ENCODE measurements around the gene GABPB1. TPM values are rescaled to one million over a fixed set of nuclear protein-coding genes. Genes with fewer than 3 reads are reported as not detected.

The GABPB1 gene
- total RNA-seq, 4 donors from 2014 or later: 16.9 to 20.2 (median 17.8) TPM

DNA sequence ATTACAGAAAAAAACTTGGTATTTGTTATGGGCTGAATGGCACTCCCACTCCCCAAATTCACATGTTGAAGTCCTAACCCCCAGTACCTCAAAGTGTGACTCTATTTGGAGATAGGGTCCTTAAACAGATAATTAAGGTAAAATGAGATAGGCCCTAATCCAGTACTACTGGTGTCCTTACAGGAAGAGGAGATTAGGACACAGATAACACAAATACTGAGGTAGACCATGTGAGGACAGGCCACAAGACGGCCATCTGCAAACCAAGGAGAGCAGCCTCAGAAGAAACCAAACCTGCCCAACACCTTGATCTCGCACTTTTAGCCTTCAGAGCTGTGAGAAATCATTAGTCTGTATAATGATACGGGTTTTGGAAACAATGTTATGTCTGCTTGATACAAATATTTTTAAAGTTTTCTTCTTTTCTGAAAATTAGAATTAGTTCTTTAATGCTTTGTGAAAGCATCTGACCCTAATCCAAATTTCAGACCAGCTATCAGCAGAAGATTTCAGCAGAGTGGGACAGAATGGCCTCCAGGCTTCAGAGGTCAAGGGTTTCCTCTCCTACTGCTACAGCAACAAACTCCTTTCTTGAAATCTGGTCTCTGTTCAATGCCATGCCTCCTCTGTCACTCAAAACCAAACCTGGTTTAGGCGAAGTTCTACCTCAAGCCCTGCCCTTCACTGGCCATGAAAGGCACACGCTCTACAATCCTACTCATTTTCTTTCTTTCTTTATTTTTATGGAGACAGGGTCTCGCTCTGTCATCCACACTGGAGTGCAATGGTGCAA, 67.5 kb downstream of the GABPB1 start:
- DNase-seq (ENCODE audit: low spot score in 2 of 2): no peak
- H3K4me3 ChIP-seq (ENCODE audit: low read depth, poor library complexity, severe bottlenecking): no peak overlapping the region
- WGBS, 2 donors: 95 to 97% methylated on average over 6 of the region's 6 CpGs
- intact Hi-C loops (cut with DNase I; ENCODE audit: low total_unique reads): no loop called here
- TF ChIP-seq POLR2A (IDR thresholded peaks at IDR 0.05): no peak
- TF ChIP-seq, protein P1, sequence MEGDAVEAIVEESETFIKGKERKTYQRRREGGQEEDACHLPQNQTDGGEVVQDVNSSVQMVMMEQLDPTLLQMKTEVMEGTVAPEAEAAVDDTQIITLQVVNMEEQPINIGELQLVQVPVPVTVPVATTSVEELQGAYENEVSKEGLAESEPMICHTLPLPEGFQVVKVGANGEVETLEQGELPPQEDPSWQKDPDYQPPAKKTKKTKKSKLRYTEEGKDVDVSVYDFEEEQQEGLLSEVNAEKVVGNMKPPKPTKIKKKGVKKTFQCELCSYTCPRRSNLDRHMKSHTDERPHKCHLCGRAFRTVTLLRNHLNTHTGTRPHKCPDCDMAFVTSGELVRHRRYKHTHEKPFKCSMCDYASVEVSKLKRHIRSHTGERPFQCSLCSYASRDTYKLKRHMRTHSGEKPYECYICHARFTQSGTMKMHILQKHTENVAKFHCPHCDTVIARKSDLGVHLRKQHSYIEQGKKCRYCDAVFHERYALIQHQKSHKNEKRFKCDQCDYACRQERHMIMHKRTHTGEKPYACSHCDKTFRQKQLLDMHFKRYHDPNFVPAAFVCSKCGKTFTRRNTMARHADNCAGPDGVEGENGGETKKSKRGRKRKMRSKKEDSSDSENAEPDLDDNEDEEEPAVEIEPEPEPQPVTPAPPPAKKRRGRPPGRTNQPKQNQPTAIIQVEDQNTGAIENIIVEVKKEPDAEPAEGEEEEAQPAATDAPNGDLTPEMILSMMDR (IDR thresholded peaks at IDR 0.05): no peak

DNA sequence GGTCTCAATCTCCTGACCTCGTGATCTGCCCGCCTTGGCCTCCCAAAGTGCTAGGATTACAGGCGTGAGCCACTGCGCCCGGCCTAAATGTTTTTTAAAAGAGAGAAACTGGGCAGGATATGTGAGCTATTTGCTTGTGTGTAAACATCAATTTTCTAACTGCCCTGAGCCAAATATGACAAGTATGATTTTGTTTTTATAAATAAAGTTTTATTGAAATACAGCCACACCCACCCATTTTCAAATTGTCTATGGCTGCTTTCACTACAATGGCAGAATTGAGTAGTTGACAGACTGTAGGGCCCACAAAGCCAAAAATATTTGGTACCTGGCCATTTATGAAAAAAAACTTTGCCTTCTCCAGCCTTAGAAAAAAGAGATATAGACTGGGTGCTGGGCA, 73.6 kb downstream of the GABPB1 start:
- no peak for DNase-seq (ENCODE audit: low spot score in 2 of 2)
- TF ChIP-seq POLR2A (IDR thresholded peaks at IDR 0.05): no peak
- TF ChIP-seq, protein P1 (IDR thresholded peaks at IDR 0.05): no peak
- WGBS, 2 donors: 74 to 87% methylated on average over 5 of the region's 5 CpGs
- H3K4me3 ChIP-seq (ENCODE audit: low read depth, poor library complexity, severe bottlenecking): no peak overlapping the region
- intact Hi-C loops (cut with DNase I; ENCODE audit: low total_unique reads): no loop called here

DNA sequence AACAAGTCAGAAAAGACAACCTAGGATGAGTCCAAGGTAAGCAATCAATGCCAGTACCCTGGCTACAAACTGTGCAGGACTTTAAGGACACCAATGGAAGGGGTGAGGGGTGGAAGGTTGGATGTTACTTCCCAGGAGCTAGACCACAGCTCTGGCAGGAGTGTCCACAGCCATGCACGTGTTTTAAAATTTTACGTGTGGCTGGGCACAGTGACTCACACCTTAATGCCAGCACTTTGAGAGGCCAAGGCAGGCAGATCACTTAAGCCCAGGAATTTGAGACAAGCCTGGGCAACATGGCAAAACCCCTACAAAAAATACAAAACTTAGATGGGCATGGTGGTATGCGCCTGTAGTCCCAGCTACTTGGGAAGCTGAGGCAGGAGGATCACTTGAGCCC, 74.7 kb downstream of the GABPB1 start:
- 89 to 91% methylated on average over 3 of the region's 3 CpGs for WGBS, 2 donors
- no peak overlapping the region for H3K4me3 ChIP-seq (ENCODE audit: low read depth, poor library complexity, severe bottlenecking)
- no peak for DNase-seq (ENCODE audit: low spot score in 2 of 2)
- intact Hi-C loops (cut with DNase I; ENCODE audit: low total_unique reads): no loop called here
- TF ChIP-seq POLR2A (IDR thresholded peaks at IDR 0.05): no peak
- TF ChIP-seq, protein P1 (IDR thresholded peaks at IDR 0.05): no peak

DNA sequence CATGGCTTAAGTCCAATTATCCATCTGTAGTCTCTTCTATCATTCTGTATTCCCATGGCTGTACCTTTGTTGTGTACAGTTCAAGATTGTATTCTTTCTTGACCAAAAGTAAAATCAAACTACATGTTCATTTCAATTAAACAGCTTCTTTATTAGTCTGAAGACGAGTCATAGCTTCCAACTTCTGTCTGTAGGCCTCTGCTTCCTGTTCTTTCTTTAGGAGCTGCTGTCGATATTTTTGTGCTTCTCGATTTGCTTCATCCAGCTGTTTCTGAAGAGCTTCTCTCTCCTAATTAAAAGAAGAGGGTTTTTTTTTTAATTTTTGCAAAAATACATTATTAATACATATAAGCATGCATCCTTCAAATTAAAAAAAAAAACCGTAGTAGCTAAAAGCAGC, 76.5 kb downstream of the GABPB1 start:
- DNase-seq (ENCODE audit: low spot score in 2 of 2): no peak
- no peak overlapping the region for H3K4me3 ChIP-seq (ENCODE audit: low read depth, poor library complexity, severe bottlenecking)
- TF ChIP-seq, protein P1 (IDR thresholded peaks at IDR 0.05): no peak
- TF ChIP-seq POLR2A (IDR thresholded peaks at IDR 0.05): no peak
- intact Hi-C loops (cut with DNase I; ENCODE audit: low total_unique reads): no loop called here
- 73 to 77% methylated on average over 4 of the region's 4 CpGs for WGBS, 2 donors

DNA sequence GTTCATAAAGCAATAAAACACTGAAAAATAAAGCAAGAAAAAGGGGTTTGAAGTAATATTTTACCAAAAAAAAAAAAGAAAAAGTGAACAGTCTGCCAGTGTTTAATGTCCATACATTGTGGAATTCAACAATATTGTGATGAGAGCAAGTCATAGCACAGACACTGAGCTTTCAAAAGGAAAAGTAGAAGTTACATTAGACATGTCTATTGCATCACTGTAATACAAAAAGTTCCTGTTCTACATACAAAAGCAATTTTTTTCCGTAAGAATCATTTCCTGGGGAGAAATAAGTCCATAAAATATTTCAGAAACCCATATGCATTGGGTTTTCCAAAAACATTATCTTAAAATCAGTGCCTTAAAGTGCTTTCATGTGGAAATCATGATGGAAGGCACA, 77.6 kb downstream of the GABPB1 start:
- WGBS, 2 donors: 77 to 88% methylated on average over 1 of the region's 1 CpG
- no peak overlapping the region for H3K4me3 ChIP-seq (ENCODE audit: low read depth, poor library complexity, severe bottlenecking)
- no peak for DNase-seq (ENCODE audit: low spot score in 2 of 2)
- TF ChIP-seq, protein P1 (IDR thresholded peaks at IDR 0.05): no peak
- no peak for TF ChIP-seq POLR2A (IDR thresholded peaks at IDR 0.05)
- intact Hi-C loops (cut with DNase I; ENCODE audit: low total_unique reads): no loop called here

DNA sequence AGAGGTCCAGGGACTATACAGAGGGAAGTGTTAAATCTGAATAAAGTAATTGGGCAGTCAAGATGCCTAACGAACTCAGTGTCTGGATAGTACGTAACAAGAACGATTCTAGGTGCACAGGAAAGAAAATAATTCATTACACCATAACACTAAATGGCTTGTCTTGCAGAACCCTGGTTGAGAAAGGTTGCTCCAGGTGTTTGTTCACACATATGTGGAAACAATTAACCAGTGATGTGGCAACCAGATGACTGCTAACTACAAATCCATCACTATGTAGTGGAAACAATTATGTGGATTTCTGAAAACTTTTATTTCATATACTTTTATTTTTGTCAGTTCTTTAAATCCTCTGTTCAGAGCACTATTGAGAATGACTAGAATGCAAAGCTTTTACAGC, 79.1 kb downstream of the GABPB1 start:
- no peak overlapping the region for H3K4me3 ChIP-seq (ENCODE audit: low read depth, poor library complexity, severe bottlenecking)
- intact Hi-C loops (cut with DNase I; ENCODE audit: low total_unique reads): no loop called here
- WGBS, 2 donors: 73 to 78% methylated on average over 3 of the region's 3 CpGs
- no peak for TF ChIP-seq POLR2A (IDR thresholded peaks at IDR 0.05)
- TF ChIP-seq, protein P1 (IDR thresholded peaks at IDR 0.05): no peak
- DNase-seq (ENCODE audit: low spot score in 2 of 2): no peak
